ENCODE measurements around the gene NEK2.
"Not testable (repeated sequence)": the region's sequence is repeated elsewhere in the genome, so short reads cannot be mapped to it uniquely, and the experiment has no call there.

Gene NEK2

DNA sequence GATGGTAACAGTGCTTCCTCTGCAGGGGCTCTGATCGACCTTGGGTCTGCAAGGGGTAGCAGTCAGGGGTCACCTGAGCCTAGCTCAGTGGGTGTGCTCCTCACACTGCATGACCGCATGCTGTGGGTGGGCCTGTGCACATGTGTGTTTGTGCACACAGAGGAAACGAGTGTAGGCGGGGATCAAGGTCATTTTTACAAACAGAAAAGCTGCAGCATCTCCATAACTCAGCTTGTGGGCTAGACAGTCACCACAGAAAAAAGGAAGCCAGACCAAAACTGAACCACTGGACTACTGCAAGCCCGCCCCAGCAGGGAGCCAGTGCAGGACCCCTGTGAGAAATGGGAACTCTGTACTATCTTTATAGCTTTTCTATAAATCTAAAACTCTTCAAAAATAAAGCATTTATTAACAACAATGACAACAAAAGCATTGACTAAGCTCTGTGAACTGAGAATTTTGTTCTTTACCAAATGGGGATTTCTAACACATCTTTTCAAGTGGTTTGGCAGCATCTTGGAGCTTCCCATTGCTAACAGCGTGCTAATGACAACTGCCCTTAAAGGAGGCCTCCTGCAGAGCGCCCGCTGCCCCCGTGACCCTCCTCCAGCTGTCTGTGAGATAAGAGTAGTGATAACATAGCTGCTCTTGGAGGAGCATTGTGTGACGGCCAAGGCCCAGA lies 19.9 kb upstream of the NEK2 start:
- DNase-seq (ENCODE audit: low read depth): no peak

DNA sequence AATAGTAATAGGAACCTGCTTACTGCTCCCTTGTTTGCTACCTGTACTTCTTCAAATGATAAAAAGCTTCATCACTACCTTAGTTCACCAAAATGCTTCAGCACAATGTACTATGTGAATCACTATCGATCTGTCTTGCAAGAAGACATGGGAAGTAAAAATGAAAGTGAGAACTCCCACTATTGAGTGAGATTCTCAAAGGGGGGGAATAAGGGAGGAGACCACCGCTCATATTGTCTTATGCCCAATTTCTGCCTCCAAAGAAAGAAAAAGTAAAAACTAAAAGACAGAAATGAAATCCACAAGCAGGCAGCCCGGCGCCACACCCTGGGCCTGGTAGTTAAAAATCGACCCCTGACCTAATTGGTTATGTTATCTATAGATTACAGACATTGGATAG lies 18.5 kb upstream of the NEK2 start:
- not testable (repeated sequence) for DNase-seq (ENCODE audit: low read depth)

DNA sequence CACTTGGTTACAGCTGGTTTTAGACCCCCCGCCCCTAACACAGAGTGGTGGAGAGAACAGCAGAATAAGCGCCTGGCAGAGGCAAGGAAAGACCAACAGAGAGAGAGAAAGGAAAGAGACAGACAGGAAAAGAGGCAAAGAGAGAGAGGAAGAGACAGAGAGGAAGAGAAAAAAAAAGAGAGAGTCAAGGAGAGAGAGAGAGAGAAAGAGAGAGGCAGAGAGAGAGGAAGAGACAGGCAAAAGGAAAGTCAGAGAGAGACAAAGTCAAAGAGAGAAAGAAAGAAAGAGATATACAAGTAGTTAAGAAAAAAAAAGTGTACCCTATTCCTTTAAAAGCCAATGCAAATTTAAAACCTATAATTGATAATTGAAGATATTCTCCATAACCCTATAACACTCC lies 13.0 kb upstream of the NEK2 start:
- DNase-seq (ENCODE audit: low read depth): no peak

DNA sequence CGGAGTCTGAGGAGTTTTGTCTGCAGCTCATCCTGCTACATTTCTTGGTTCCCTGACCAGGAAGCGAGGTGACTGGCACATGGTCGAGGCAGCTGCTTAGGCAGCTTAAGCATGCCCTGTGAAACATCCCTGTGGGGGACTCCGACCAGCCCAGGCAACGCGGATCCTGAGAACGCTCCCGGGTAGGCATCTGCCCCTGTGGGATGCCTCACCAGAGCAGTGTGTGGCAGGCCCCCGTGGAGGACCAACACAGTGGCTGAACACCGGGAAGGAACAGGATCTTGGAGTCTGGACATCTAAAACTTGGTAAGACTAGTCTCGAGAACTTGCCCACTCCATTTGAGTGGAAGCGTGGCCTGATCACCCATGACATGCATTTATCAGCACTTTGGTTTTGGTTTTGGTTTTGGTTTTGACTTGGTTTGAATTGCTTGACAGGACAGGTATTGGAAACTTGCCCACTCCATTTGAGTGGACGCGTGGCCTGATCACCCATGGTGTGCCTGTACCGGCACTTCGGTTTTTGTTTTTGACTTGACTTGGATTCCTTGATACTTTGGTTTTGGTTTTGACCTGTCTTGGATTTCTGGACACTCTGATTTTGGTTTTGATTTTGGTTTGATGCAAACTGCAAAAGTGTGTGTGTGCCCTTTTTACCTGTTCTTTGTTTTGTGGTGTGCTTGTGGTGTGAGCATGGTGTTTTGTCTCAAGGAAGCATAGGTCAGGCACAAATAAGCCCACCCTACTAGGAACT lies 12.2 kb upstream of the NEK2 start:
- no peak for DNase-seq (ENCODE audit: low read depth)

DNA sequence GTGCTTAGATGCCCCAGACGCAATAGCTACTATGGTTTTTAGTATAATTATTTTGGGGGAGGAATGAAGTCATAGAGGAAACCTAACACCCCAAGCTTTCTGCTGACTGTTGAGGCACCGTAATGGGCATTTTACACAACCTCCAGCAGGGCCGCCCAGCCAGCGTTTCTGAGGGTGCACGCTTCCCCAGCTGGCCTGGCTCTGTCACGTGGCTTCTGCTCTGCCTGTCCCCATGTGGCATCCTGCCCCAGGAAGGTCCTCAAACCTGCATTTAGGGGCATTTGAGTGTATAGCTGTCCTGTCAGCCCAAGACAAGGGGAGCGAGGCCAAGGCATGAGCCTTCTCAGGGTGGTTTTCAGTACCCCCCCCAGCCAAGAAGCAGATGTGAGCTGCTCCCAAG lies 10.4 kb upstream of the NEK2 start:
- no peak for DNase-seq (ENCODE audit: low read depth)

DNA sequence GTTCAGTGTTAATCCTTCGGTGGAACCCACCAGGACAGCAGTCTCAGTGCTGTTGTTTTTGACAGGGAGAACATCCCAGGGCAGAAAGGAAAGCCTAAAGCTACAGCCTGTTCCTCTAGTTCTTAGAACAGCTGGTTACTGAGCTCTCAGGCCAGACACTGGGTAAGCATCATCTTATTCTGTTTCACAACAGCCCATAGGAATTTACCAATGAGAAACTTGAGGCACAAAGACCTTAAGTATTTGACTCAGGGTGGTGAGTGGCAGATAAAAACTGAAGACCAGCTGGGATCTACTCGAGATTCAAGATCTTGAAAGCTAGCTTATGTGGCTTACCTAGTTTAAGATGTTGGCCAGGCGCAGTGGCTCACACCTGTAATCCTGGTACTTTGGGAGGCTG lies 9.4 kb upstream of the NEK2 start:
- no peak for DNase-seq (ENCODE audit: low read depth)

DNA sequence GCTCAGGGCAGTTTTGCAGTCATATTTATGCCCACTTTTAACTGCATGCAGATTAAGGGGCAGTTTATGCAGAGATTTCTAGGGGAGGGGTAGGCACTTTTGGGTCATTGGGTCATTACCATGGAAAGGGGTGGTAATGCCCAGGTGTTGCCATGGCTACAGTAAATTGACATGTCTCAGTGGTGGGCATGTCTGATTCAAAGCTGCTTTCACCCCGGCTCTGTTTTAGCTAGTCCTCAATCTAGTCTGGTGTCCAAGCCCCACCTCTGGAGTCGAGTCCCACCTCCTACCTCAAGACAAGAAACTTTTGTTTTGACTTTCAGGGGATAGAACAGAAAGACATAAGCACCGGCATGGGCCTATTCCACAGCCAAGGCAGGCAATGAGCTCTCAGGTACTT lies 8.9 kb upstream of the NEK2 start:
- no peak for DNase-seq (ENCODE audit: low read depth)

DNA sequence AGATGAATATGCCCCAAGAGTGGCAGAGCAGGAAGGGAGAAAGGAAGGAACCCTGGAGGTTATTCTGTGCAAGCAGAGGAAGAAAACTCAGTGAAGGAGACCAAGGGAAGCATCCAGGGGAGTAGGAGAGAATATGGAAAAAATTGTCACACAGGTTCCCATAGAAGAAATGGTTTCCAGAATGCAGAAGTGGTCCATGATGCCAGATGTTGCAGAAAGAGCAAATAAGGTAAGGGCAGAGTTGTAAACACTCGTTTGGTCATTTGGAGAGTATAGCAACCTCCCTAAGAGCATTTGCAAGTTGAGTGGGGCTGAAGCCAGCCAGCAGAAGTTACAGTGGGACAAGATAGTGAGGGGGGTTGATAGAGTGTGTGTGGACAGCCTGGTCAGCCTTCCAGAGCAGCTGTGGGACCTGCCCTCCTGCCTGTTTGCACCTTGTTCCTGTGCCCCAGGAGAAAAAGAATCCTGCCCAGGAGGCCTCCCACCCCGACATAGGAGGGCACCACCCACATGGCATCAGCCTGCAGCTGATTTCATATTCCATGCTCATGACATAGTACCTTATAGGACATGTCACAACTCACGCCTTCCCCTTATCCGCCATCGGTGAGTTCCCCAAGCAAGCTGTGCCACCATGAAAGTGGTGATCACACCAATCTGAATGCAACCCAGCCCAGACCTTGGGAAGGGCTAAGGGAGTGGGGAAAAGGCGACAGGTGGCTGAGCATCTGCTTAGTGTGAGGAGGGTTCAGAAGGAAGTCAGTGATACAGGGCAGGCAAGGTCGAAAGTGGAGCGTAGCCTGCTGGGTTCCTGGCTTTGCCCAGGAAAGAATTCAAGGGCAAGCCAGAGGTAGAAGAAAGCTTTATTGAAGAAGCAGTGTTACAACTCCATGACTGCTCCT lies 8.2 kb upstream of the NEK2 start:
- no peak for DNase-seq (ENCODE audit: low read depth)

DNA sequence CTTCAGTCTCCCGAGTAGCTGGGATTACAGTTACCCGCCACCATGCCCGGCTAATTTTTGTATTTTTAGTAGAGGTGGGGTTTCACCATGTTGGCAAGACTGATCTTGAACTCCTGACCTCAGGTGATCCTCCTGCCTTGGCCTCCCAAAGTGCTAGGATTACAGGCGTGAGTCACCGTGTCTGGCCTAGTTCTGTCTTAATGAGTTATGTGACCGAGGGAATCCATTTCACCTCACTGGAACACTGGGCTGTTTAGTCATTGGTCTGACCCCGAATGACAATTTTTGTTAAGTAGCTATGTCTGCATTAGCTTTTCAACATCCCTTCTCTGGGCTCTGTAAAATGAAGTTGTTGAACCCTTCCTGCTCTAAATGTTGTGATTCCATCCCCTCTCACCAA lies 6.8 kb upstream of the NEK2 start:
- DNase-seq (ENCODE audit: low read depth): not testable (repeated sequence)

DNA sequence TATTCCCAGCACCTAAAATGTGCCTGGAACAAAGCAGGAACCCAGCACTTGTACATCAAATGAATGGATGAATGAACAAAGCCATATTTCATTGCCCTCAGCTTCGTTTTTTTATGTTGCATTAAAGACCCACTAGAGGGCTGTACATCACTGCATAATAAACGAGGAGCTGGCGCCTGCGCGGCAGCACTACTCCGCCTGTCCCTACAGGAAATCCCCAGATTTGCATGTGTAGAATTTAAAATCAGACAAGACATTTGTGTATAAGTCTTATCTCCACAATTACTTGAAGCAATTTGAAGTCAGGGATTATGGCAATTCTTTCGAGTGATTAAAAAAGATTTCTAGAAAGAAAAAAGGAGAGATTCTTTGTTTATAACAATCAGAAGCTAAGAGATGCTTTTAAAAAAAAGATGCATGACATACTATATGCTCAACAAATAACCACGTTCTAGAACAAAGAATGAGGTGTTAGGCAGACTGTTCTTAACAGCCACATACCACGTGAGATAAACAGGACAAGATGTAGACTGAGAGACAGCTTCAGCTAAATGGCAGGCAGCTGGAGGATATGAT lies 5.4 kb upstream of the NEK2 start:
- peak; percentile 60 for DNase-seq (ENCODE audit: low read depth)

DNA sequence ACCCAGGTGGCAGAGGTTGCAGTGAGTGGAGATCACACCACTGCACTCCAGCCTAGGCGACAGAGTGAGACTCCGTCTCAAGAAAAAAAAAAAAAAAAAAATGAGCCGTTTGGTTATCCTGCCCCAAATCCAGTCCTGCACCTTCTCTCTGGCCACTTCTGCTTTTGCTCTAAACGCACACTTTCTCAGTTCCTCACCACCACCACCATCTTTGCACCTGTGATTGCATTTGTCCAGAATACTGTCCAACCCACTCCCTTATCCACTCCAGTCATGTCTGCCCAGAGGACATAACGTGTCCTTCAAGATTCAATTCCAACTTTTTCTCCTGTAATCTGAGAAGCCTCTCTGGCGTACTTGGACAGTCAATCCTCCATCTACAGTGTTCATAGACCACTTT lies 2.2 kb upstream of the NEK2 start:
- DNase-seq (ENCODE audit: low read depth): no peak

DNA sequence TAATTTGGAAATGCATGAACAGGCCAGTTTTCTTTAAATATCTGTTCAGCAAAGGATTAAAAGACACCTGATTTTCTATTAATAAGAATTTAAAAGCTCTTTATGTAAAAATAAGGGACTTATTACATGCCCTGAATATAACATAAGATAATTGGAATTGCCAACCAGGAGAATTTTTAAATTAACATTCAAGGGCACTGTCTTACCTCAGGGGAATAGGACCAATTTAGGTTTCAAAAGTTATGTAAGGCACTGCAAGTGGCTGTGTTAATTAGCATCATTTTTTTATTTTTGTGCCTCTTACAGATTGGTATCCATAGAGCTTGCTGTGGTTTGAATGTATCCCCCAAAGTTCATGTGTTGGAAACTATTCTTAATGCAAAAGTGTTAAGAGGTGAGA lies 1.3 kb upstream of the NEK2 start:
- no peak for DNase-seq (ENCODE audit: low read depth)

DNA sequence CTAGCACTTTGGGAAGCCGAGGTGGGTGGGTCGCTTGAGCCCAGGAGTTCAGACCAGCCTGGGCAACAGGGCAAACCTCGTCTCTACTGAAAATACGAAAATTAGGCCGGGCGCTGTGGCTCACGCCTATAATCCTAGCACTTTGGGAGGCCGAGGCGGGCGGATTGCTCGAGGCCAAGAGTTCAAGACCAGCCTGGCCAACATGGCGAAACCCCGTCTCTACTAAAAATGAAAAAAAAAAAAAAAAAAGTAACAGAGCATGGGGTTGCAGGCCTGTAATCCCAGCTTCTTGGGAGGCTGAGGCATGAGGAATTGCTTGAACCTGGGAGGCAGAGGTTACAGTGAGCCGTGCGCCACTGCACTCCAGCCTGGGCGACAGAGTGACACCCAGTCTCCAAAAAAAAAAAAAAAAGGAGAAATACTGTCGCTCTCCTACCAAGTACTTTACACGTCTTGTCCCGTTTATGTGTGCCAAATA lies 724 bp upstream of the NEK2 start:
- no peak for DNase-seq (ENCODE audit: low read depth)

DNA sequence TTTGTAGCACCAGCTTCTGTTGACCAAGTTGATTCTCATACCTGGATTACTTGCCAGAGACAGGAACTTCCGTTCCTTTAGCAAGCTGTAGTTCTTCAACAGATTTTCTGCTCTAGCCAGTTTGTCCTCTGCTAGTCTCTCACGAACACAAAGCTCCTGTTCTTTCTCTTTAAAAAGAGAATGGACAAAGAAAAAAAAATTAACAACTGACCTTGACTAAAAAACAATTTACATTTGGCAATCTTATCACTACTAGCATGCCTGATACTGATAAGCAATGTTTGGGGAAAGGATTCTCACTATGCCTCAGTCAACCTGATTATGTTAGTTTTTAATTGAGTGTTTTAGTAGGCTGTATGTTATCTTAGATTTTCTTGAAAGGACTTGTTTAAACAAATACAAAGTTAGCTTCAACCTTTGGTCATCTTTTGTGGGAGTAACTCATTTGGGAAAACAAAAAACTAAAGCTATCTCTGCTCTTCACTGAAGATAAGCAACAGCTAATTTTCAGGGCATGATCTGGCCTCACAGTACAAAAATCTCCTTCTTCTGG lies 8.3 kb downstream of the NEK2 start:
- DNase-seq (ENCODE audit: low read depth): no peak

DNA sequence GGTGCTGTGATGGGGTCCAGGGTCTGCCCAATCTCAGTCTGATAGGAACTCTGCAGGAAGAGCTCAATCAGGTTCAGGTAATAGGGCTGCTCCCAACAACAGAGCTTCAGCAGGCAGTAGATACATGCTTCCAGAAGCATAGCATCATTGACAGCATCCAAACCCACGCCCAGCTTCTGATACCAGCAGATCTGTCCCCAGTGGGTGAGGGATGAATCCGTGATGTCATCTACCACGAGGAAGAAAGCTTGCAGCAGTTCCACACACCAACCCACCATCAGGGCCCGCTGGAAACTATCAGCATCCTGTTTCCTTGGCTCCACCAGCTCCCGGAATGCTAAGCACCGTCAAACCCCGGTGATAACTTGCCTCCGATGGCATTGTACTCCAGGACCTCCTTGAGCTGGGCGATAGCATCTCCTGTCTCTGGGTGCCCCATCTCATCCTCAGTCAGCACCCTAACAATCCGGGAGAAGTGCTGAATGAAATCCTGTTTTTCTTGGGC lies 14.7 kb downstream of the NEK2 start:
- no peak for DNase-seq (ENCODE audit: low read depth)

DNA sequence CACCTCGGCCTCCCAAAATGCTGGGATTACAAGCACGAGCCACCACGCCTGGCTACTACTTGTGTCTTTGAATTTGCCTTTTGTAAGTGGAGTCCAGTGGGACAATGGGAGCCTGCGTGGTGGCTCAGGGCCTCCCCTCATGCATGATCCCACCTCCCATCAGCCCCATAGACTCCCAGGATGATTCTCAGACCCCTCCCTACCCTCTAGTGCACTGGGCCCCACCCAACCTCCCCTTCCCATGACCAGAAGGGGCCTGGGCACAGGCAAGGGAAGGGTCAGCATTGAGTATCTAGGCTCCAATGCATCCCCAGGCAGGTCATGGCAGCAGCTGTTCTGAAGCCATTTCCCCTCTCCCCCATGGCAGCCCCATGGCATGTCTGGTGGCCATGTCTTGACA lies 18.7 kb downstream of the NEK2 start:
- no peak for DNase-seq (ENCODE audit: low read depth)

DNA sequence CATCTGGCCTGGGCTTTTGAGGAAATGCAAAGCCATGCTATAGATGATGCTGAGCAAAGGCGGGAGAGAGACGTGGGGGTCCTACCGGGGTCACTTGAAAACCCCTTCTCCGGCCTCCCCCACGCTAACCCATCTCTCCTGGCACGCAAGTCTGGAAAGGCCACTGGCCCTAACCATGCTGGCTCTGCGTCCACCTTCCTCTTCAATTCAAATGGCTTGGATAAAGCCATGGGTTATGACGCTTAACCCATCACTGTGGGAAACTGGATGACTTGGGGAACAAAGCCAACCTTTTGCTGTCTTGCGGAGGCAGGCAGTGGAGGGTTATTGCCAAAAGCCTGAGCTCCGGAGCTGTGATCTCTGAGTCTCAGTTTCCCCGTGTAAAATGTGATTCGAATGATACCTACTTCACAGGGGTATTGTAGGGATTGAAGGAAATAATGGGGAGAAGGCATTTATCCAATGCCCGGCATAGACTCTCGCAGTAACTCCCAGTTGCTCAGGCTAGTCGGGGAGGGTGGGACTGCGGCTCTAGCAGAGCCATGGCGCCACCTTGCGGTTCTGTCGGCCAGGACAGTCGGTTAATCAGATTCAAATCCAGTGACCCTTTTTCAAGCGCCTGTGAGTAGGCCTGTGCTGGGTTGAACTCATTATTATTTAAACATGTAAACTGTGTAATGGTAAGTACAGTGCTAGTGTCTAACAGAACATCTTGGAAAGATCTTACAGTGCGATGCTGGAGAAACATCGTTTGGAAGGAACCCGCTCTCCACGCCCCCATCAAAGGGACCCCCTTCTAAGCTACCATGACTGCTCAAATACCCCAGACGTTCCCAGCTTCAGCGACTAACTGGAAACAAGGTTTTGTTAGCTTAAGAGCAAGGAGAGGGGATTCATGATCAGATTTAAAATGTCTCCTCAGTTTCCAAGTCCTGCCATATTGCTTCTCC lies 20.3 kb downstream of the NEK2 start:
- peak; percentile 61 for DNase-seq (ENCODE audit: low read depth)

DNA sequence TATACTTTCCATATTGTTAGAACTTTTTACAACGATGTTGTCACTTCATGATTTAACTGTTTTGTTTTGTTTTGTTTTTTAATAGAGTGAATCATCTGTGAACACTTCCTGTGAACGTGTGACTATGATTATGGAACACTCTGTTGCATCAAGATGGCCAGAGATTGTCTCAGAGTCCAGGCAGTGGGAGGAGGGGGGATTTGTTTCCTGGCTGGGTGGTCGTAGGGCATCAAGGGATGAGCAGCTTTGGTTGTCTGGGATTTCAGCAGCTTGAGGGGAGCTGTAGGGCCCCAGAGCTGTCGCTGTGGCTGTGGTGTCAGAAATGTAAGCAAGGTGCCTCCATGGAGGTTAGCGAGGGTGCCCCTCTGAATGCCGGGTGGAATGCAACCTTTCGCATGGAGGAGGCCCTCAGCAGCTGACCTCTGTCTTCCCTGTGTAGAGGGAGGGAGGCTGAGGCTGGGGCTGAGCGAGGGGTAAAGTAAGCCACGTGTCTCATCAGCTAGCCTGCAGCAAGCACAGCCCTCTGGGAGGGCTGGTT lies 21.4 kb downstream of the NEK2 start:
- DNase-seq (ENCODE audit: low read depth): peak; percentile 39

DNA sequence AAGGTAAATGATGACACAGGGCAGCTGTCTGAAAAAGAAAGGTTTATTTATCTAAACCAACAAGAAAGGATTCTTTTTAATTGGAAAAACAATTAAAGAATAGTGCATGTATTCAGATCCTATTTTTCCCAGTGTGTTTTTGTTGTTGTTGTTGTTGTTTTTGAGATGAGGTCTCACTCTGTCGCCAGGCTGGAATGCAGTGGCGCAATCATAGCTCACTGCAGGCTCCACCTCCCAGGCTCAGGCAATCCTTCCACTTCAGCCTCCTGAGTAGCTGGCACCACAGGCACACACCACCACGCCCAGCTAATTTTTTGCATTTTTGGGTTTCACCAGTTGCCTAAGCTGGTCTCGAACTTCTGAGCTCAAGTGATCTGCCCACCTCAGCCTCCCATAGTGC lies 22.1 kb downstream of the NEK2 start:
- no peak for DNase-seq (ENCODE audit: low read depth)

DNA sequence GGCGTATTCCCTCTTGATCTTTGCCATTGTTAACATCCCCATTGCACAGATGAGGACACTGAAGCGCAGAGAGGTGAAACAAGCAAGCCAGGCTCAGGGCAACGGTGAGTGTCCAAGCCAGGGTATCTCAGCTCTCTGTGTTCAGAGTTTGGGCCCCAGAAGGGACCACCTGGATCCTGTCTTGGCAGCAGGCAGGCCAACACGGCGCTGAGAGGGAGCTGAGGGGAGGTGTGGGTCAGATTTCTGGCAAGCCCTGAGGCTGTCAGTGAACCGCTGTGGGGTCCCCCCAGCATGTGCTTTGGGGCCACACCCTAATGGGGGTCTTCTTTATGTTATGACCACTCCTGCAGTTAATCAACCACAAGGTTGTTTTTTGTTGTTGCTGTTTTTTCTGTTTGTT lies 23.1 kb downstream of the NEK2 start:
- DNase-seq (ENCODE audit: low read depth): no peak
